ENCODE measurements around the gene DNAH9.

The DNAH9 gene

DNA sequence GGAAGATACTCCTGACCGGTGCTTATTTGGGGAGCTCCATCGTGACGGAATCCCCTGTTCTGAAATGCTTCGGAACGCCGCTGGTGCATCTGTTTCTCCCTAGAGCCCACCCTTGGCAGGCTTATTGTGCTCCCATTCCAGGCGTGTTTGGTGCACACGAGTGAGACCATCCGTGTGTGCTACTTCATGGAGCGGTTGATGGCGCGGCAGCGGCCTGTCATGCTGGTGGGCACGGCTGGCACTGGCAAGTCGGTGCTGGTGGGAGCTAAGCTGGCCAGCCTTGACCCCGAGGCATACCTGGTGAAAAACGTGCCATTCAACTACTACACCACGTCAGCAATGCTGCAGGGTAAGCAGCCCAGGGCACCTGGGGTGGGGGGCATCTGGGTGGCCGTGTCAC lies 170.7 kb downstream of the DNAH9 start:
- DNase-seq (ENCODE audit: low read depth), result no peak

DNA sequence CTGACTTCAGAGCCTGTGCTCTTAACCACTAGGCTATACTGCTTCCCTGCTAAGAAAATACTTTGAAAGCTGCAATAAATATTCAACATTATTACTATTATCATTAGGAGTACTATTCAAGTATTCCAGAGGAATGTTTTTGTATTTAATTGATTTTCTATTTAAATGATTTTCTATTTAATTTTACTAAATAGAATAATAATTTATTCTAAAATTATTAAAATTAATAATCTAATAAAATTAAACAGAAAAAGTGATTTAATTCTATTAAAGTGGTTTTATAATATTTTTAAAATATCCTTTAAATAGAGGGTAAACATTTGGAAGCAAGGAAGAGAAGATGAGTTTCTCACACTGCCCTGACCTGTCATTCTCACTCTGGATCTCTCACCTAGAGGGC lies 173.8 kb downstream of the DNAH9 start:
- no peak for DNase-seq (ENCODE audit: low read depth)

DNA sequence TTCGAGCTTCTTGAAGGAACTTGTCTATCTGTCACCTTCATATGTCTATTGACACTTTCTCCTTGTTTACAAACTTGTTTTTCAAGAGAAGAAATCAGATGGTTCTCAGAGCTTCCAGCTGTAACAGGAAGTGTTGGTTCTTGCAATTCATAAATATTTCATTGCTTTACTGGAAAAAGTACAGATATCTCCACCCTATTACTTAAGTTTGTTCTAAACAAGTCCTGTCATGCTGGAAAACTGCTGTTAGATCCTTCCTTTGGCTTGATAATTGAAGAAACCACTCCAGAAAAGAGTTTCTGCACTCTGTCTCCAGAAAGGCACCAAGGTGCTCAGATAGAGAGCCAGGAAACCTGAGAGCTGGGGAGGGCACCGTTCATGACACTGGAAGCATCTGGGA lies 181.6 kb downstream of the DNAH9 start:
- no peak for DNase-seq (ENCODE audit: low read depth)

DNA sequence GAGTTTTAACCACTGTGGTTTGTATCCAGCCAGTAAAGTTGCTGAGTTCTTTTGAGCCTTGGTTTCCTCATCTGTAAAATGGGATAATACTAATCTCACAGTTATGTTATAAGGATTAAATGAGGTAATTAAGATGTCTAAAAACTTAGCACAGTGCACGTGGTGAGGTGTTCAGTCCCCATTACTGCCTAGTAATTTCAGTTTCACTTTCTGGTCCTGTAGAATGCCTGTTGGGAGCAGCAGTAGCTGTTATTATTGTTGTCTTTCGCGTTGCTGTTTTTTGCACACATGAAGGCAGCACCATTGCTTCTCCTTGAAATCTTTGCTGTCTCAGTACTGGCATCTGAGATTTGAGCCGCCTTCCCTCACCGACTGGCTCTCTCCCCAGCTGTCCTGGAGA lies 182.4 kb downstream of the DNAH9 start:
- DNase-seq (ENCODE audit: low read depth), result no peak

DNA sequence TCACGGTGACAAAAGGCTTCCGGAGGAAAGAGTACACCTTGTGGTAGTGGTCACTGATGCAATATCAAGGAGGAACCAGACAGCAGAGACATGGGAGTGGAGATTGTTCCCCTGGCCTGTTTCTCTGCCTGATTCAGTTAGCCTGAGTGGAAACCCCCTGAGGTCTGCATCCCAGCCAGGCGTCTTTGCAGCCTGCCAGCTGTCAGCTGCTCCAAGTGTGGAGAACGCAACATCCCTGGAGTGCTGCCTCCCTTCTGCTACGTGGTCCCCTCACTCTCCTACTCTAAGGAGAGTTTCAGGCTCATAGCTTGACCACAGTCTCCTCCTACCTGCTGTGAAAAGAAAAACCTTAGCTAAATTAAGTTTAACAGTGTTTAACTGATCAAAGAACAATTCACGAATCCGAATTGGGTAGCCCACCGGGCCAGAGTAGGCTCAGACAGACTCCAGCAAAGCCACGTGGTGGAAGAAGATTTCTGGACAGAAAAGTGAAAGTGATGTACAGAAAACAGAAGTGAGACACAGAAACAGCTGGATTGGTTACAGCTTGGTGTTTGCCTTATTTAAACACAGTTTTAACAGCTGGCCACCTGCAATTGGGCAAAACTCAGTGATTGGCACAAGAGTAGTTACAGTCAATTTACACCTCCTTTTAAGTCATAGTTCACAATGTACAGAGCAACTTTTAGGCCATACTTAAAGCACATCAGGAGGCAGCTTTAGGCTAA lies 188.6 kb downstream of the DNAH9 start:
- DNase-seq (ENCODE audit: low read depth), result no peak

DNA sequence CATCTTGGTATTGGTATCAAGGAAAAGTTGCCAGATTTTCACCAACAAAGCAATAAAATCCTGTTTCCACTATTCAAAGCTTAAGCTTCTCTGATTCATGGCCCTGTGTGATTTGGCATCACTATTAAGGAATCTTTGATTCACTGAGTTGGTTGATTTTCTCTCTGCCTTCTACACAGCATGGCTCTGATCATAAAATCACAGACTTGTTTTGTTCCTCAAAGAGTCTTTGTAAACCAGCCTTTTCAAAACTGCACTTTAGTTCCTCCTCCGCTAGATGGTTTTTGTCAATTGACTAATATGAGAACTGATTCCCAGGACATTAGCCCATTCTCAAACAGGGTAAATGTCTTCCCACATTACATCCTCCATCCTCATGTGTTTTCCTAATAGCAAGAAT lies 197.6 kb downstream of the DNAH9 start:
- DNase-seq (ENCODE audit: low read depth), result no peak

DNA sequence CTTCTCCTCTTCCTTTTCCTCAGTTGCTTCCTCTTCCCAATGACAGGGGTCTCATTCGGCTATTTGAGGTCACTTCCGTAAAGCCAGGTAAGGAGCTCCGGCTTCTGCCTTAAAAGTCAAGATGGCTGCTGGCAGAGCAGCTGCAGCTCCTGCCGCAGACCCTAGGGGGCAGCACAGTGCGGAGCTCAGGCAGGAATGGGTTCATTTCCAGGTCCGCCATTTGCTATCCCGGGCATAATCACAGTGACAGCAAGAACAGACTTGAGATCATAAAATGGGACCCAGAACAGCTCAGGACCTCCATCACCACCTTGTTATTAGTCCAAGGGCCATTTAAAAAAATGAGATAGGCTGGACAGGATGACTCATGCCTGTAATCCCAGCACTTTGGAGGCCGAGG lies 199.5 kb downstream of the DNAH9 start:
- no peak for DNase-seq (ENCODE audit: low read depth)

DNA sequence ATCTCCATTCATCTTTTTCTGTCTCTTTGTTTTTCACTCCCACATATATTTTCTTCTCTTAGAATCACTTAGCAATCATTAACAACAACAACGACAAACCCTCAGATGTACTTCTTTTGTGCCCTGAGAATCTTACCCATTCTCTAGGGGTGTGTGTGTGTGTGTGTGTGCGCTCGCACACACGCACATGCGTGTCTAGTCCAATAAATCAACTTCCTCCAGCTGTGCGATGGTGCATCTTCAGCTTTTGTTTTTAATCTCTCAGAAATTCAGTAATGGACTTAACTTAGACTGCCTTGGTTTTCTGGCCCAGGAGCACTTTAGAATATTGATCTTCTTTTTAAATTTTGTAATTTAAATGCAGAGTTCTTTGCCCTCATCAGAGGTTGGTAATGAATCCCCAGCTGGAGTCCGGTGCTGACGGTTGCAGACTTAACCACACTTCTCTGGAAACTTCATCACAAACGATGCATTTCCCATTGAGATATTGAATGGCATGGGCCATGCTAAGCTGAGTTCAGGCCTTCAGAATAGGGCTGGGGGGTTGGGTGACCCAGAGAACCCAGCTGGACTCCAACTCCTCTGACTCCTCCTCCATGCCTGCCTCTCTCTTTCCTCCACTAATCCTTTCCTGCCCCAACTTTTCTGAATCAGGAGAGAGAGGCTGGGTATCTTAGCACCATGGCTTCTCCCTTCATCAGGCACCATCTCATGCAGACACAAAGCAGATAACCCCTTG lies 205.1 kb downstream of the DNAH9 start:
- no peak for DNase-seq (ENCODE audit: low read depth)

DNA sequence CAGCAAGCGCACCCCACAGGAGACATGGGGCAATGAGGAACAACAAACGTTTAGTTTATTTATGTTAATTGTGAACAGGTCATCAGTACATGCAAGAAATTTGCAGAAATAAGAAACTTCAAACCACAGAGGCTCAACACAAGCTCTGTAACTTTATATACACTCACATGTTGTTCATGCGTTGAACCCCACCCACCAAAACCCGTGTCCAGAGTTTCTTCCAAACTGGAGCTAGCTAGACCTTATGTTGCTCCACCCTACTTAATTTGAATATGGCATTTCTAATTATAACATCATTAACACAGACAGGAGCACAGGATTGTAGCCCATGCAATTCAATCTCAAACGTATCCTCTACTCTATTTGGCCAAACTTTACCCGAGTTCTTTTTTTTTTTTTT lies 206.9 kb downstream of the DNAH9 start:
- no peak for DNase-seq (ENCODE audit: low read depth)

DNA sequence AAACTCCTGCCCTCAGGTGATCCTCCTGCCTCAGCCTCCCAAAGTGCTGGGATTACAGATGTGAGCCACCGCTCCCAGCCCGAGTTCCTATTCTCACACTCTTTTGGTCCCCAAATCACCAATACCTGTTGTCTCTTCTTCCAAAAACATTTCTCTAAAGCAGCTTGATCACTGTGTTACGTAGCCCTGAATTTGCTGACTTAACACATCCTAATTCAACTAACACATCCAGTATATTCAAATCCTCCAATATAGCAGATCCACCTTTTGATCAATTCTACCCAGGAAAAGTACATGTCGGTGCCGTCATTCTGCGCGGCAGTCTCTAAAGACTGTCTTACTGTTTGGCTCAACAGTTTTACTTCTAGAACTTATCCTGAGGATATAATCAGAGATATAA lies 207.7 kb downstream of the DNAH9 start:
- DNase-seq (ENCODE audit: low read depth), result no peak

DNA sequence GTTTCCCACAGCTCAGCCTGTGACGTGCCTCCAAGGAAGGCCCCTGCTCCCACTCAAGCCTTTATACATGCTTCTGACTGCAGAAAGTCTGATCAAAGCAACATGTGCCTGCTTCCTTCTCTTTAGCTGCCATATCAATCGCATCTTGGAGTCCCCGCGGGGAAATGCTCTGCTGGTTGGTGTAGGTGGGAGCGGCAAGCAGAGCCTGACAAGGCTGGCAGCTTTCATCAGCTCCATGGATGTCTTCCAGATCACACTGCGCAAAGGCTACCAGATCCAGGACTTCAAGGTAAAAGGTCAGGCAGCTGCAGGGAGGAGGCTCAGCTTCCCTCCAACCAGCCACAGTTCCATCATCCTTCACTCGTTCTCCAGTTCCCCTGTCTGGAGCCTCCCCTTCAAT lies 209.3 kb downstream of the DNAH9 start:
- no peak for DNase-seq (ENCODE audit: low read depth)

DNA sequence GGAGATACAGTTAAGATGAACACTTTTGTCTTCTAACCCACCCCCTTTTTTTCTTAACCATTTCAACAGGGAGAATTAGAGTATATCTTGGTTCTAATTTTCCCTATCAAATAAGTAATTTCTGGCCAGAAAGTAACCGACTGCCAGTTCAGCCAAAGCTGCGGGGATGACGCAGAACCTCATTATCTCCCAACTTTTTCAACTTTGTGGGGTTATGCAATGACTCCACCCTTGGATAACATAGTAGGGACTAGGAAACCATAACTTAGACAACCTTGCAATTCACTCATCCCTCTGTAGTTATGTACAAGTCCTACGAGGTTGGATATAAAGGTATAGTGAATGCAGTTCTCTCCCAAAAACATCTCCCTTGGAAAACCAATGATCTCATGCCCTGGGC lies 215.0 kb downstream of the DNAH9 start:
- DNase-seq (ENCODE audit: low read depth), result no peak

DNA sequence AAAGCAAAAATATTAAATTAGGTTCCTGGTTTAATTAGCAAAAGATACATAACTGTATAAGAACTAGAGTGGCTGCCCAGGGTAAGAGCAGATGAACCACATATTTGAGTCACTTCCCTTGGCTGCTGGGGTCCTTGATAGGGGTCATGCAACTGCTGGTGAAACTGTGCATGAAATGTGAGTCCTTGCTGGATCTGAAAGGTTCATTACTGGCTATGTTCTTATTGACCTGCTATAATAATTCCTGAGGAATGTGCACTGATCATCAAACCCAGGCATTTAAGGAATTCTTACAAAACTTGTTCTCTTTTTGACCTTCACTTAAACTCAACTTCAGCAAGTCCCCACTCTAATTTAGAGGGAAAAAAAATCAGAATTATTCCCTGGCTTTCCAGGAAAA lies 215.6 kb downstream of the DNAH9 start:
- no peak for DNase-seq (ENCODE audit: low read depth)

DNA sequence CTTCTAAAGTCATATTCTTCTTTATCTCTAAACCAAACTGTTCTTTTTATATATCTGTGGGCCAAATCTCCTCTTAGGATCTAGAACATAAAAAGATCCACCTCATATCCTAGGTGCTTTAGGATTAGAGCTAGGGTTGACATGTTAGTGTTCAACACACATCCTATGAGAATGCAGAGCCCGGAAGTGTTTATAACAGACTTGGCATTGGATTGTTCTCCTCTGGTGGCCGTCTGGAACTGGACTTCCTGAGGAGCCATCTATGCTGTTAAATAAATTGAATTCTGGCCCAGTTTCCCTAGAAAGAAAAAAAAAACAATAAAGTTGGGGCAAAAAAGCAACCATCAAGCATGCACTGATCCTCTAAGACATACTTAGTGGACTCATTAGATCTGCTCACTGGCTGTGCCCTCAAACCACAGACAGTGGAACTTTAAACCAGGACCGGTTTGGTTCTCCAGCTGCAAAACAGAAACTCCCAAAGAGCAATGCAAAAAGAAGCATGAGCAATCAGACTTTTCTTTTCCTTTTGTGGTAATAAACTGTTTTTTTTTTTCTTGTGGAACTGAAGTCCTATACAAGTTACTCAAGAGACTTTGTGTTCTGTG lies 216.5 kb downstream of the DNAH9 start:
- no peak for DNase-seq (ENCODE audit: low read depth)

DNA sequence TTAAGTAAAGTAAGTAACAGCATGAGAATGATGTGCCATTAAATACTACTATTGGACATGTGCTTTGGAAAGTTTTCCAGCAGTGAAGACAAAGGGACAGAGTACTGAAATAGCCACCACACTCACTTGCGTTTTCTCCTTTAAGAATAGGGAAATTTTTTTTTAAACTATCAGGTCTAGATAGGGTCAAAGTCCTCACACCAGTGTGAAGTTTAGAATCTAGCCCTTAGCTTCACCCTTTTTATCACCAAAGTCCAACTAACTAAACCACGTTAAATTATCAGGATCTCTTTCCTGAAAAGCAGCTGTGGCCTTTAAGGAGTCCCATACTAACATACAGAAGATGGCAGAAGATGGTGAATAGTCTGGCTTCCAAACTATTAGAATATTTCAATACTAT lies 218.1 kb downstream of the DNAH9 start:
- DNase-seq (ENCODE audit: low read depth), result no peak

DNA sequence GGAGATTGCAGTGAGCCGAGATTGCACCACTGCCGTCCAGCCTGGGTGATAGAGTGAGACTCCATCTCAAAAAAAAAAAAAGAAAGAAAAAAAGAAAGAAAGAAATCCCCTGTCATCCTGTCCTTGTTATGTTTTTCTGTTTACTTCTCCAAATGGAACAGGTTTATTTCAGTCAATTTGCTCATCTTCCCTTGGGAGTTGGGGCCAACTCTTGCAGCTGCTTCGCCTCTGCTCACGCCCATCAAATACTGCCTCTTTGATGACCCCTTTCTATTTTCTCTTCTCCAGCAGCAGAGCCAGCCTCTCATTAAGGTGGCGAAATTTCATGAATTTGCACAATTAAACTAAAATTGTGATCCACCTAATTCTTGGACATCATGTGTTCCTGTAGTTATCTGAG lies 225.6 kb downstream of the DNAH9 start:
- DNase-seq (ENCODE audit: low read depth), result no peak

DNA sequence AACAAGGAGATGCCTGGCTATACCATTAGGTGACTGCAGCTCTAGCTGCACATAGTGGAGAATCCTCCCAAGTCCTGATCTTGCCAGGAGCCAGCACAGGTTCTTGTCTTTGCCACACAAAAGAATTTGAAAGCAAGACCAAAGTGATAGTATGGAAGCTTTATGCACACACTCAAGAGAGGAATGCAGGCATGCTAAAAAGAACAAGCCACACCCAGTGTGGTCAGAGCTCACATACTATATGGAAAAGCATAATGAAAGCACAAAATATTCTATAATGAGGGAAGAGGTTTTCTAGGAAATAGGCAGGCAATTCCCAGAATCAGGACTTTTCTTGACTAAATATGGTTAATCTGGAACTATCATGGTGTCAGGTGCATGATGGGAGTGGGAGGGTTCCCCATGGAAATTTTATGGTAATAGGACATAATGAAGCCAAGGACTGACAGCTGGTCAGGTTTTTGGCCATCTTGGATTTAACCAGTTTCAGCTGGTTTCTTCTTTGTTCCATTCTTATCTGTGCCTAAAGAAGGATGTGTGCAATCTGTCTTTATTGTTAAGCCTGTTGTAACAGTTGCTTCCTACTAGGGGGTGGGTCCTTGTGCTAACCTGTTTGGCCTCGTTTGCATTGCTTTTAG lies 227.4 kb downstream of the DNAH9 start:
- no peak for DNase-seq (ENCODE audit: low read depth)

DNA sequence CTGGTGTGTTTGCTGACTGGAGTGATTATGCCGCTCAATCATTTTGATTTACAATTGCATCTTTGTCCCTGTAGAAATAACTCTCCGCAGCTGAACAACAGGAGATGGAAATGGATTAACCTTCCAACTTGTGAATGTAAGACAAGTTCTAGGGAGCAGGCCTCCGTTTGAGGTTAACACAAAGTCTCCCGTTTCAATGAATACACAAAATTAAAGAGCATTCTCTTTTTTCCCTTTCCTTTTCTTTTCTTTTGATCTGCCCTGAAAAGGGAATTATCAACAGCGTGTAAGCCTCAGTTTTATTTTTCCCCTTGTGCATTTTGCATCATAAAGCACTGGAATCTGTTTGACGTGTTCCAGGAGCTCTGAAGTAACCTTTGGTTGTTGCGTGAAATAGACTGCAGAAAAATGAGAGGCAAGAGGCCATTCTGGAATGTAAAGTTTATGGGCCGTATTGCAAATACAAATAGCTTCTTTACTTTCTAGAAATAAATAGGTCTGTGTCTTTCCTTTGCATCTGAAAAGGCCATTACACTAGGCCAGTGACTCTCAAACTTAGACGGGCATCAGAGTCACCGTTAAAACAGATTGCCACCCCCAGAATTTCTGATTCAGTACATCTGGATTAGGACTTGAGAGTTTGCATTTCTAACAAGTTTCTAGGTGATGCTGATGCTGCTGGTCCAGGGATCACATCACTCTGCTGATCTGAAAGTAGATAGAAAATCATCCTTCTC lies 234.3 kb downstream of the DNAH9 start:
- DNase-seq (ENCODE audit: low read depth), result no peak

DNA sequence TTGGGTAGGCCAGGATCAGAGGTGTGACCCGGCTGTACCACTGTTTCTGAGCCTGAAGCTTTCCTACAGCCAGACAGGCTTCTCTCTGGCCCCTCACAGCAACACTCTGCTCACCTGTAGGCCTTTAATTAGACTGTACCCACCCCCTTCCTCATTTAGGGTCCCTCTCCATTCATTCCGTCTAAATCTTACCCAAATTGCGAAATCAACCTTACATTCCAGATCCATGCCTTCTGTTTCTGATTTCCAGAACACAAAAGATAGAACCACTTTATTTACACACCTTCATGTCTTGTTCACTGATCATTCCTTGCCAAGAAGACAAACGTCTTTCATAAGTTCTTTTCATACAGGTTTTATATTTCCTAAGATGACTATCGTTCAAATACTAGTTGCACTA lies 238.2 kb downstream of the DNAH9 start:
- DNase-seq (ENCODE audit: low read depth), result no peak

DNA sequence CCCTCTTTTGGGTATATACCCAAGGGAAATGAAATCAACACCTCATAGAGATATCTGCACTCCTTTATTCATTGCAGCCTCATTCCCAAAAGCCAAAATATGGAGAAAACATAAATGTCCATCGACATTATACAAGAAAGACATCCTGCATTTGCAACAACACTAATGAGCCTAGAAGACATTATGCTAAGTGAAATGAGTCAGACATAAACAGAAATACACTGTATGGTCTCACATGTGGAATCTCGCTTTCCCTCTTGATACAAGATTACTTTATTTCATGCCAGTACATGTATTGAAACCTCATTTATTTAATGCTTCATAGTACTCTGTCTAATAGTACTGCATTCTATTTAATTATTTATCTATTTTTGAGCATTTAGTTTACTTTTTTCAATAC lies 241.8 kb downstream of the DNAH9 start:
- no peak for DNase-seq (ENCODE audit: low read depth)

DNA sequence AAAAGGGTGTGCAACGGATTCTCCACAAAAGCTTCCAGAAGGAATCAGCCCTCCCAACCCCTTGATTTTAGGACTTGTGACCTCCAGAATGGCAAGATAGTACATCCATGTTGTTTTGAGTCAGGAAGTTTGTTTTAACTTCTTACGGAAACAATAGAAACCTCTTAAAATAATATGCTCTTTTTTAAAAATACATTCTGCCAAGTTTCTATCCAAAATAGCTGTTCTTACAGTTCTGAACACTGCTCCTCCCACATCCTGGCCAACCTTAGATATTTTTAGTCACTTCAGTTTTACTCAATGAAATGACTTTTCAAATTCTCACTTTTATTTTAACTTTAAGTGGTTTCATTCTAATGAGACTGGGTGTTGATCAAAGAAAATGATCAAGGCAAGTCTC lies 242.6 kb downstream of the DNAH9 start:
- no peak for DNase-seq (ENCODE audit: low read depth)

DNA sequence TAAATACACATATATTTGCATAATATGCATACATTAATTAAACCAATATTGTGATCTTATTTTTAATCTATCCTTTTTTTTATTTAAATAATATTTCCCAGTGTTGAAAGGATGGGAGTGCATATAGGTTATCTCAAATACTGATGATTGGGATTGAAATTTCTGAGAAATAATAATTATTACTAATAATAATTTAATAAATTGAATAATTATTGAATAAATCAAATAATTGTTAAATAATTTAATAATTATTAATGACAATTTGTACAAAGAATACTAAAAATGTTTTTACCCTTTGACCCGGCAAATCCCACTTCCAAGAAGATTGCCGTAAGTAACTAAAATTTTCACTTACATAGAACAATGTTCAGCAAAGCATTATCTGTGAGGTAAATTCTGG lies 250.1 kb downstream of the DNAH9 start:
- no peak for DNase-seq (ENCODE audit: low read depth)

Measured in stimulated activated CD8-positive, alpha-beta memory T cell treated with anti-CD3 and anti-CD28 coated beads, Interleukin-7, amount 100 ng/mL, for 24 hours (primary cell).